GM12891 (cell line): Measurements from ENCODE around the gene PBXIP1.
"Not testable (repeated sequence)": the region's sequence is repeated elsewhere in the genome, so short reads cannot be mapped to it uniquely, and the experiment has no call there.

ENCODE experiments used
- DNase-seq: peaks from one replicate; pipeline ENCODE4 v3.0.0; 2011; ENCODE audit warnings: low spot score; ENCODE audit not compliant: insufficient read length
- FAIRE-seq: peaks from 2 replicates; lab custom pipeline; 2011; peaks lifted over from hg19 to GRCh38; lab: Jason Lieb, UNC
- PAX5 ChIP-seq: IDR thresholded peaks from 2 replicates; pipeline ENCODE4 v1.6.1; 2011; ENCODE audit warnings: low read length, moderate library complexity, mild to moderate bottlenecking; ENCODE audit not compliant: insufficient read depth, severe bottlenecking
- POLR2A ChIP-seq: IDR thresholded peaks from 2 replicates; pipeline ENCODE4 v1.6.1; 2011; ENCODE audit warnings: low read depth, low read length, control low read depth
- POLR2AphosphoS5 ChIP-seq: IDR thresholded peaks from 2 replicates; pipeline ENCODE4 v1.6.1; 2011; ENCODE audit warnings: low read depth, low read length, control low read depth
- POU2F2 ChIP-seq: IDR thresholded peaks from 2 replicates; pipeline ENCODE4 v1.6.1; 2011; ENCODE audit warnings: low read depth, mild to moderate bottlenecking, control low read depth, low read length, moderate library complexity
- SPI1 ChIP-seq: IDR thresholded peaks from 2 replicates; pipeline ENCODE4 v1.6.1; 2011; ENCODE audit warnings: low read depth, low read length, control low read depth
- TAF1 ChIP-seq: IDR thresholded peaks from 2 replicates; pipeline ENCODE4 v1.6.1; 2011; ENCODE audit warnings: low read depth, low read length, control low read depth

Gene PBXIP1

GRCh38 chr1:155000726-155001424 is 45.0 kb upstream of the PBXIP1 start:
- peak; percentile 72; the same call in 1 of the 2 replicates for TF ChIP-seq POU2F2
- TF ChIP-seq POLR2AphosphoS5, result no peak
- DNase-seq (peak; percentile 84), FAIRE-seq (peak; percentile 83)

- FAIRE-seq (no peak), DNase-seq (no peak)
- no peak for TF ChIP-seq POU2F2
- no peak for TF ChIP-seq SPI1
- TF ChIP-seq TAF1, result no peak
- TF ChIP-seq POLR2A, result no peak
- TF ChIP-seq PAX5, result no peak
- TF ChIP-seq POLR2AphosphoS5, result no peak
Measured at GRCh38 chr1:155000411-155000725, 44.5 kb upstream of the PBXIP1 start.

GRCh38 chr1:154999571-155000410 is 43.9 kb upstream of the PBXIP1 start:
- DNase-seq (no peak), FAIRE-seq (peak; percentile 9)
- TF ChIP-seq PAX5 (no peak), SPI1 (no peak; the same call in 1 of the 2 replicates), POLR2A (peak; percentile 76; the same call in 1 of the 2 replicates), TAF1 (no peak), POLR2AphosphoS5 (peak; percentile 85), POU2F2 (peak; percentile 91)

- TF ChIP-seq POLR2AphosphoS5 (peak; percentile 71; the same call in 1 of the 2 replicates), PAX5 (no peak), SPI1 (0 out of 2 replicates have a peak, but pooled peaks have one; percentile 21), TAF1 (peak; percentile 51; the same call in 1 of the 2 replicates), POLR2A (peak; percentile 73), POU2F2 (no peak; the same call in none of the 2 replicates)
- DNase-seq (peak; percentile 76), FAIRE-seq (peak; percentile 84)
Measured at GRCh38 chr1:154998818-154999570, 43.1 kb upstream of the PBXIP1 start.

- FAIRE-seq (peak; percentile 41), DNase-seq (no peak)
- TF ChIP-seq PAX5 (no peak), POLR2AphosphoS5 (no peak), SPI1 (no peak), TAF1 (no peak), POLR2A (no peak), POU2F2 (no peak)
Measured at GRCh38 chr1:154998201-154998780, 42.4 kb upstream of the PBXIP1 start.

GRCh38 chr1:154996966-154997701 is 41.2 kb upstream of the PBXIP1 start:
- FAIRE-seq (no peak), DNase-seq (no peak)
- TF ChIP-seq POLR2A, result no peak
- TF ChIP-seq PAX5, result no peak
- TF ChIP-seq POLR2AphosphoS5, result no peak
- 0 out of 2 replicates have a peak, but pooled peaks have one; percentile 3 for TF ChIP-seq SPI1
- TF ChIP-seq POU2F2, result no peak
- no peak for TF ChIP-seq TAF1

GRCh38 chr1:154995301-154995983 is 39.5 kb upstream of the PBXIP1 start:
- DNase-seq, FAIRE-seq: not testable (repeated sequence)

- FAIRE-seq (no peak), DNase-seq (no peak)
- TF ChIP-seq POLR2A (no peak), POLR2AphosphoS5 (no peak), SPI1 (no peak), TAF1 (no peak), POU2F2 (no peak), PAX5 (no peak)
Measured at GRCh38 chr1:154994591-154994990, 38.7 kb upstream of the PBXIP1 start.
